ENCODE results near the gene ABCB8. TPM values are rescaled to one million over a fixed set of nuclear protein-coding genes. Genes with fewer than 3 reads are reported as not detected.

ABCB8 gene
- total and polyA plus RNA-seq, 2 donors (not counting 1 experiment from before 2014, with no cell fraction given): 41.4 to 69.7 TPM

GRCh38 chr7:151076863-151077704 is 48.8 kb downstream of the ABCB8 start:
- DNase-seq (peak; percentile 40), ATAC-seq (ENCODE audit: low read depth) (no peak)
- H3K27ac Mint-ChIP-seq: no peak overlapping the region
- no peak overlapping the region for H3K4me3 ChIP-seq (ENCODE audit: control extremely low read depth in 1 of 5, extremely low read depth in 1 of 5, insufficient read depth in 1 of 5, low read depth in 2 of 5, low read length in 4 of 5)
- ChIA-PET CTCF (interaction anchor here (1.5 kb wide), 1 partner anchor 9 kb away, joined by 4 read pairs; no protein-coding TSS in a partner anchor), POLR2A (interaction anchor here (0.6 kb wide), 1 partner anchor 799 kb away, joined by 3 read pairs; no protein-coding TSS in a partner anchor)
- H3K4me3 Mint-ChIP-seq: no peak overlapping the region
- no peaks in the 10 kb centered on the region for H3K27me3 Mint-ChIP-seq
- TF ChIP-seq CTCF (IDR thresholded peaks at IDR 0.05) (peak; percentile 37), EZH2 (IDR thresholded peaks at IDR 0.05; ENCODE audit: borderline replicate concordance, insufficient read depth, low read depth, low read length, poor library complexity, severe bottlenecking) (no peak)
- no peaks in the 10 kb centered on the region for H3K9me3 Mint-ChIP-seq (ENCODE audit: insufficient read depth)
- H2AFZ ChIP-seq (ENCODE audit: insufficient read depth, low read depth, low read length, poor library complexity, severe bottlenecking): no peak overlapping the region
- peaks cover 25% of the 10 kb centered on the region for H3K4me1 Mint-ChIP-seq
- WGBS (ENCODE audit: insufficient coverage): 91% methylated on average over 32 of the region's 33 CpGs
- intact Hi-C loops (cut with micrococcal nuclease): no loop called here
- peaks cover 0 to 15% of the 10 kb centered on the region in 2 experiments for H3K36me3 ChIP-seq (replicated peaks in 1 of 2; ENCODE audit: control extremely low read depth in 1 of 2, control insufficient read depth in 1 of 2, extremely low read depth in 1 of 2, insufficient read depth in 2 of 2, low read length in 1 of 2)
- no peak overlapping the region for H3K4me2 ChIP-seq (replicated peaks; ENCODE audit: low read depth, low read length, poor library complexity, severe bottlenecking)
- no peaks in the 10 kb centered on the region for H3K9me3 ChIP-seq (ENCODE audit: control extremely low read depth in 1 of 3, control insufficient read depth in 2 of 3, insufficient read depth in 1 of 3, low read length in 2 of 3)
- no peak overlapping the region for H3K27ac ChIP-seq (ENCODE audit: low read length in 2 of 2)
- H4K20me1 ChIP-seq (ENCODE audit: control insufficient read depth, insufficient read depth, low read length, poor library complexity, severe bottlenecking): peaks cover 21% of the 10 kb centered on the region
- H3K27me3 ChIP-seq (replicated peaks in 1 of 4; ENCODE audit: control extremely low read depth in 1 of 4, control insufficient read depth in 3 of 4, insufficient read depth in 4 of 4, low read length in 3 of 4): no peaks in the 10 kb centered on the region
- peaks cover 27% of the 10 kb centered on the region for H3K79me2 ChIP-seq (ENCODE audit: control insufficient read depth, insufficient read depth, low read length)
- H3K4me1 ChIP-seq (ENCODE audit: control insufficient read depth in 2 of 2, insufficient read depth in 2 of 2, low read length in 2 of 2): peaks cover 19 to 31% of the 10 kb centered on the region in 2 donors
- no peak overlapping the region for H3K9ac ChIP-seq (ENCODE audit: low read length)

GRCh38 chr7:151077705-151078232 is 49.5 kb downstream of the ABCB8 start:
- ChIA-PET CTCF (interaction anchor here (1.5 kb wide), 1 partner anchor 10 kb away, joined by 4 read pairs; no protein-coding TSS in a partner anchor), POLR2A (interaction anchor here (0.6 kb wide), 1 partner anchor 21 kb away, joined by 8 read pairs; no protein-coding TSS in a partner anchor)
- H3K27ac Mint-ChIP-seq: peak overlapping the region; percentile 80

More at GRCh38 chr7:151077705-151078232, 49.5 kb downstream of the ABCB8 start:
- peaks cover 30% of the 10 kb centered on the region for H3K4me1 Mint-ChIP-seq
- H3K79me2 ChIP-seq (ENCODE audit: control insufficient read depth, insufficient read depth, low read length): peaks cover 34% of the 10 kb centered on the region
- H4K20me1 ChIP-seq (ENCODE audit: control insufficient read depth, insufficient read depth, low read length, poor library complexity, severe bottlenecking): peaks cover 26% of the 10 kb centered on the region
- no peak overlapping the region for H3K27ac ChIP-seq (ENCODE audit: low read length in 2 of 2)
- no peaks in the 10 kb centered on the region for H3K9me3 Mint-ChIP-seq (ENCODE audit: insufficient read depth)
- H3K4me1 ChIP-seq (ENCODE audit: control insufficient read depth in 2 of 2, insufficient read depth in 2 of 2, low read length in 2 of 2): peaks cover 26 to 38% of the 10 kb centered on the region in 2 donors
- 93% methylated on average over 10 of the region's 10 CpGs for WGBS (ENCODE audit: insufficient coverage)
- no peaks in the 10 kb centered on the region for H3K27me3 ChIP-seq (replicated peaks in 1 of 4; ENCODE audit: control extremely low read depth in 1 of 4, control insufficient read depth in 3 of 4, insufficient read depth in 4 of 4, low read length in 3 of 4)
- TF ChIP-seq EZH2 (IDR thresholded peaks at IDR 0.05; ENCODE audit: borderline replicate concordance, insufficient read depth, low read depth, low read length, poor library complexity, severe bottlenecking) (no peak), CTCF (IDR thresholded peaks at IDR 0.05) (no peak)
- DNase-seq (no peak), ATAC-seq (ENCODE audit: low read depth) (no peak)
- H3K9me3 ChIP-seq (ENCODE audit: control extremely low read depth in 1 of 3, control insufficient read depth in 2 of 3, insufficient read depth in 1 of 3, low read length in 2 of 3): no peaks in the 10 kb centered on the region
- no peak overlapping the region for H3K4me2 ChIP-seq (replicated peaks; ENCODE audit: low read depth, low read length, poor library complexity, severe bottlenecking)
- intact Hi-C loops (cut with micrococcal nuclease): no loop called here
- no peak overlapping the region for H2AFZ ChIP-seq (ENCODE audit: insufficient read depth, low read depth, low read length, poor library complexity, severe bottlenecking)
- H3K36me3 ChIP-seq (replicated peaks in 1 of 2; ENCODE audit: control extremely low read depth in 1 of 2, control insufficient read depth in 1 of 2, extremely low read depth in 1 of 2, insufficient read depth in 2 of 2, low read length in 1 of 2): peaks cover 0 to 15% of the 10 kb centered on the region in 2 experiments
- H3K4me3 Mint-ChIP-seq: peak overlapping the region; percentile 87
- H3K27me3 Mint-ChIP-seq: no peaks in the 10 kb centered on the region
- no peak overlapping the region for H3K4me3 ChIP-seq (ENCODE audit: control extremely low read depth in 1 of 5, extremely low read depth in 1 of 5, insufficient read depth in 1 of 5, low read depth in 2 of 5, low read length in 4 of 5)
- H3K9ac ChIP-seq (ENCODE audit: low read length): no peak overlapping the region
